PC-9 (cell line): ENCODE results near the gene RP2. TPM values are rescaled to one million over a fixed set of nuclear protein-coding genes. Genes with fewer than 3 reads are reported as not detected.
A peak's percentile ranks its signal among the peaks of the same experiment; 100 is the strongest.

Experiments used
- BruUV-seq: library from RNA; stranded (reverse); fragments of 400-500 nt; replicated peaks from 2 replicates; lab custom pipeline; 2021; lab: Mats Ljungman, UMichigan
- CTCF ChIA-PET: fragments of 300-600 bp; sonication (Branson Sonifier 250); formaldehyde crosslinking; loops from one replicate; lab custom pipeline; 2022; ENCODE audit warnings: antibody characterized with exemption; lab: Charles Lee
- POLR2A ChIA-PET: fragments of 300-600 bp; sonication (Branson Sonifier 250); formaldehyde crosslinking; loops from one replicate; lab custom pipeline; 2022; ENCODE audit warnings: antibody characterized with exemption; ENCODE audit not compliant: unreplicated experiment; lab: Charles Lee
- DNase-seq, 2 experiments: peaks; one replicate each; pipeline versions ENCODE4 v3.0.0 to v3.0.0-alpha.2; 2015 to 2022; ENCODE audit warnings: mixed read lengths in 1 of 2
- H2AFZ ChIP-seq: fragments of 200-600 bp; sonication (generic); 2 replicates; pipeline ENCODE4 v1.8.1; 2017; ENCODE audit warnings: antibody characterized with exemption
- H3F3A ChIP-seq: fragments of 200-600 bp; sonication (generic); 2 replicates; pipeline ENCODE4 v1.8.1; 2017; ENCODE audit warnings: antibody characterized with exemption, mild to moderate bottlenecking, low read depth; ENCODE audit not compliant: insufficient read depth
- H3K27ac ChIP-seq: fragments of 200-600 bp; sonication (generic); 2 replicates; pipeline ENCODE4 v1.6.1; 2016; ENCODE audit warnings: mixed run types
- H3K27me3 ChIP-seq: fragments of 200-600 bp; sonication (generic); 2 replicates; pipeline ENCODE4 v1.6.1; 2016; ENCODE audit warnings: low read depth, mixed run types; ENCODE audit not compliant: insufficient read depth
- H3K36me3 ChIP-seq: fragments of 200-600 bp; sonication (generic); 2 replicates; pipeline ENCODE4 v1.6.1; 2016; ENCODE audit warnings: low read depth, mixed run types
- H3K4me1 ChIP-seq: fragments of 200-600 bp; sonication (generic); replicated peaks from 2 replicates; pipeline ENCODE4 v1.6.1; 2016; ENCODE audit warnings: mixed run types; ENCODE audit not compliant: insufficient read depth
- H3K4me2 ChIP-seq: fragments of 200-600 bp; sonication (generic); 2 replicates; pipeline ENCODE4 v1.6.1; 2017; ENCODE audit warnings: mixed run types
- H3K4me3 ChIP-seq: fragments of 200-600 bp; sonication (generic); 2 replicates; pipeline ENCODE4 v1.6.1; 2016; ENCODE audit warnings: mixed run types
- H3K79me2 ChIP-seq: fragments of 200-600 bp; sonication (generic); 2 replicates; pipeline ENCODE4 v1.6.1; 2017; ENCODE audit warnings: low read depth, mixed run types
- H3K9me2 ChIP-seq: fragments of 200-600 bp; sonication (generic); 2 replicates; pipeline ENCODE4 v1.8.1; 2017; ENCODE audit warnings: mild to moderate bottlenecking; ENCODE audit not compliant: insufficient read depth
- H3K9me3 ChIP-seq: fragments of 200-600 bp; sonication (generic); 2 replicates; pipeline ENCODE4 v1.8.1; 2016; ENCODE audit warnings: low read depth; ENCODE audit not compliant: insufficient read depth
- H4K20me1 ChIP-seq: fragments of 200-600 bp; sonication (generic); 2 replicates; pipeline ENCODE4 v1.8.1; 2017; ENCODE audit not compliant: insufficient read depth
- CTCF ChIP-seq: fragments of 200-600 bp; sonication (generic); conservative IDR thresholded peaks from 2 replicates; pipeline ENCODE4 v1.6.1; 2017; ENCODE audit warnings: mixed run types, antibody characterized with exemption, mild to moderate bottlenecking, moderate library complexity
- EZH2 ChIP-seq: fragments of 200-600 bp; sonication (generic); IDR thresholded peaks from 2 replicates; pipeline ENCODE4 v1.8.0; 2017; ENCODE audit warnings: antibody characterized with exemption, low read depth
- intact Hi-C: fragments of 100-400 bp; cut with micrococcal nuclease; formaldehyde crosslinking; loops from one replicate; pipeline ENCODE4 v1.10.0; 2022; ENCODE audit not compliant: unreplicated experiment
- total RNA-seq: library from RNA; stranded (reverse); gene quantifications from 2 replicates; pipeline ENCODE4 v1.2.3, GENCODE V29; 2021

Gene RP2
- total RNA-seq, 1 experiment from 2014 or later = 11.2 TPM

GRCh38 chrX:46811121-46811520 lies 25.7 kb upstream of the RP2 start:
- Histone ChIP-seq H3K4me1 (peaks cover 19% of the 10 kb centered on the region), H3K9me3 (no peaks in the 10 kb centered on the region), H3K36me3 (no peaks in the 10 kb centered on the region), H3K27ac (peak overlapping the region; percentile 88), H3K79me2 (no peaks in the 10 kb centered on the region), H4K20me1 (no peaks in the 10 kb centered on the region), H3K4me3 (no peak overlapping the region), H3K9me2 (no peaks in the 10 kb centered on the region), H3F3A (peaks cover 25% of the 10 kb centered on the region; the same call in 1 of the 2 replicates), H3K27me3 (no peaks in the 10 kb centered on the region), H2AFZ (no peak overlapping the region), H3K4me2 (peak overlapping the region; percentile 50)
- CTCF ChIA-PET = no interaction called here
- POLR2A ChIA-PET = interaction anchor here (0.6 kb wide), 1 partner anchor 51 kb away, joined by 3 read pairs; no protein-coding TSS in a partner anchor
- peak in 1 of 2 experiments; percentile 74 for DNase-seq
- BruUV-seq = no TSS peak
- no peak for TF ChIP-seq CTCF
- TF ChIP-seq EZH2 = no peak
- intact Hi-C loops = no loop called here

- DNase-seq = peak; percentile 31 to 86
- TF ChIP-seq CTCF (no peak), EZH2 (no peak)
- H3K79me2 ChIP-seq = no peaks in the 10 kb centered on the region
- H3K9me2 ChIP-seq = no peaks in the 10 kb centered on the region
- H3K36me3 ChIP-seq = no peaks in the 10 kb centered on the region
- H3K9me3 ChIP-seq = no peaks in the 10 kb centered on the region
- peak overlapping the region; percentile 50 for H3K4me2 ChIP-seq
- intact Hi-C loops = loop anchor here (1.0 kb wide), 1 partner anchor 26 kb away; no protein-coding TSS in a partner anchor
- POLR2A ChIA-PET = interaction anchor here (0.6 kb wide), 2 partner anchors 26 to 456 kb away, joined by 3 to 5 read pairs; no protein-coding TSS in a partner anchor
- no TSS peak for BruUV-seq
- no peak overlapping the region for H3K4me3 ChIP-seq
- peaks cover 25% of the 10 kb centered on the region; the same call in 1 of the 2 replicates for H3F3A ChIP-seq
- H4K20me1 ChIP-seq = no peaks in the 10 kb centered on the region
- no peak overlapping the region for H2AFZ ChIP-seq
- CTCF ChIA-PET = no interaction called here
- peaks cover 19% of the 10 kb centered on the region for H3K4me1 ChIP-seq
- H3K27ac ChIP-seq = peak overlapping the region; percentile 88
- H3K27me3 ChIP-seq = no peaks in the 10 kb centered on the region
Measured at GRCh38 chrX:46812445-46812844, 24.4 kb upstream of the RP2 start.

- no peak for TF ChIP-seq EZH2
- no peak for TF ChIP-seq CTCF
- Histone ChIP-seq H3K27me3 (no peaks in the 10 kb centered on the region), H3K9me2 (no peaks in the 10 kb centered on the region), H3K27ac (no peak overlapping the region), H3K9me3 (no peaks in the 10 kb centered on the region), H3K4me2 (no peak overlapping the region), H4K20me1 (no peaks in the 10 kb centered on the region), H2AFZ (no peak overlapping the region), H3K36me3 (no peaks in the 10 kb centered on the region), H3K79me2 (no peaks in the 10 kb centered on the region), H3K4me1 (peaks cover 19% of the 10 kb centered on the region), H3F3A (peaks cover 25% of the 10 kb centered on the region; the same call in 1 of the 2 replicates), H3K4me3 (no peak overlapping the region)
- ChIA-PET POLR2A (no interaction called here), CTCF (no interaction called here)
- intact Hi-C loops = no loop called here
- no peak for DNase-seq
- no TSS peak for BruUV-seq
Measured at GRCh38 chrX:46814966-46815365, 21.9 kb upstream of the RP2 start.
